K562 (cell line): ENCODE data around the gene GNPTAB. TPM values are rescaled to one million over a fixed set of nuclear protein-coding genes. Genes with fewer than 3 reads are reported as not detected.

Experiments used
- ATAC-seq: fragments of 200-7000 bp; cut with Tn5 transposase; 3 replicates; pipeline ENCODE4 v1.9.1; 2020; ENCODE audit warnings: moderate library complexity
- BruUV-seq: library from RNA; stranded (reverse); fragments of 400-500 nt; replicated peaks from 2 replicates; lab custom pipeline; 2021; lab: Mats Ljungman, UMichigan
- CTCF ChIA-PET: fragments of 300-600 bp; formaldehyde crosslinking; extraction: SDS; loops from one replicate; lab custom pipeline; 2021; ENCODE audit warnings: low intra/inter-chr PET ratio; lab: Yijun Ruan, JAX
- POLR2A ChIA-PET: fragments of 300-600, 350-650 bp; sonication (Branson Sonifier 250); formaldehyde crosslinking; extraction: SDS; loops from one replicate; lab custom pipeline; 2021; ENCODE audit warnings: antibody characterized with exemption, inconsistent platforms; lab: Yijun Ruan, JAX
- DNase-seq, 4 experiments: peaks; one replicate each; pipeline versions ENCODE4 v3.0.0 to v3.0.0-alpha.2; 2011 to 2018; ENCODE audit warnings: low spot score in 3 of 4, mixed read lengths in 3 of 4; ENCODE audit errors: extremely low read depth in 1 of 4
- FAIRE-seq: peaks from 2 replicates; lab custom pipeline; 2011; peaks lifted over from hg19 to GRCh38; lab: Jason Lieb, UNC
- H2AFZ ChIP-seq: 2 replicates; pipeline ENCODE4 v1.6.0; 2011; ENCODE audit warnings: low read depth, low read length, control low read depth, inconsistent platforms
- H3K27ac ChIP-seq: fragments of 200-600 bp; 3 replicates; pipeline ENCODE4 v1.8.0; 2011; ENCODE audit warnings: low read depth, mild to moderate bottlenecking, control low read depth, inconsistent platforms, low read length, moderate library complexity, mixed read lengths; ENCODE audit errors: extremely low read depth
- H3K27me3 ChIP-seq, 2 experiments: fragments of 300-600 bp in 1 of 2; 2 replicates in 1 of 2; 3 replicates in 1 of 2; pipeline versions ENCODE4 v1.6.0 to v1.8.0; 2011; ENCODE audit warnings: inconsistent platforms in 2 of 2, low read length in 2 of 2, mild to moderate bottlenecking in 1 of 2, mixed read lengths in 1 of 2, moderate library complexity in 1 of 2; ENCODE audit not compliant: control insufficient read depth in 2 of 2, insufficient read depth in 2 of 2
- H3K36me3 ChIP-seq: fragments of 300-600 bp; 3 replicates; pipeline ENCODE4 v1.8.0; 2011; ENCODE audit warnings: mild to moderate bottlenecking, low read length, inconsistent platforms; ENCODE audit not compliant: control insufficient read depth, insufficient read depth
- H3K4me1 ChIP-seq, 2 experiments: fragments of 200-600 bp in 1 of 2; replicated peaks in 1 of 2; 2 replicates in 1 of 2; 3 replicates in 1 of 2; pipeline versions ENCODE4 v1.5.1 to v1.8.0; 2011; ENCODE audit warnings: inconsistent platforms in 2 of 2, low read length in 2 of 2, mild to moderate bottlenecking in 1 of 2, mixed read lengths in 1 of 2, moderate library complexity in 1 of 2; ENCODE audit not compliant: control insufficient read depth in 2 of 2, insufficient read depth in 2 of 2
- H3K4me2 ChIP-seq: 2 replicates; pipeline ENCODE4 v1.6.1; 2011; ENCODE audit warnings: low read length, control low read depth, inconsistent platforms, mixed read lengths; ENCODE audit not compliant: insufficient read depth
- H3K4me3 ChIP-seq: fragments of 200-600 bp; sonication (generic), shearing (Covaris generic); 2 replicates; pipeline ENCODE4 v1.5.1; 2016; ENCODE audit warnings: control low read depth, inconsistent platforms
- H3K79me2 ChIP-seq: fragments of 200-600 bp; 3 replicates; pipeline ENCODE4 v1.8.0; 2011; ENCODE audit warnings: low read length, inconsistent platforms; ENCODE audit not compliant: control insufficient read depth, insufficient read depth
- H3K9ac ChIP-seq, 2 experiments: 2 replicates each; pipeline versions ENCODE4 v1.6.0 to v1.6.1; 2011; ENCODE audit warnings: low read depth in 2 of 2, low read length in 2 of 2, control low read depth in 1 of 2, inconsistent platforms in 1 of 2, mild to moderate bottlenecking in 1 of 2, mixed read lengths in 1 of 2; ENCODE audit not compliant: insufficient read depth in 1 of 2
- H3K9me1 ChIP-seq: one replicate; pipeline ENCODE4 v1.6.0; 2011; ENCODE audit warnings: inconsistent platforms, mild to moderate bottlenecking, low read length, moderate library complexity; ENCODE audit not compliant: control insufficient read depth, insufficient read depth
- H3K9me3 ChIP-seq: replicated peaks from 2 replicates; pipeline ENCODE4 v1.5.1; 2011; ENCODE audit warnings: low read depth, low read length, inconsistent platforms; ENCODE audit not compliant: control insufficient read depth, insufficient read depth
- H4K20me1 ChIP-seq: replicated peaks from 2 replicates; pipeline ENCODE4 v1.6.1; 2011; ENCODE audit warnings: low read length, inconsistent platforms, mixed read lengths; ENCODE audit not compliant: control insufficient read depth, insufficient read depth
- DNMT1 ChIP-seq: fragments of 450-650 bp; IDR thresholded peaks from 2 replicates; pipeline ENCODE4 v1.6.1; 2016; ENCODE audit warnings: antibody characterized with exemption, mild to moderate bottlenecking
- GABPA ChIP-seq: fragments of 200-800 bp; sonication (Bioruptor generic); conservative IDR thresholded peaks from 2 replicates; pipeline ENCODE4 v1.6.1; 2016; ENCODE audit warnings: low read depth, missing genetic modification characterization, missing compliant biosample characterization
- KLF6 ChIP-seq: fragments of 250-450 bp; sonication (Bioruptor Pico); IDR thresholded peaks from 2 replicates; pipeline ENCODE4 v1.4.0; 2020; ENCODE audit warnings: mild to moderate bottlenecking, moderate library complexity, borderline replicate concordance
- L3MBTL2 ChIP-seq: fragments of 450-650 bp; IDR thresholded peaks from 2 replicates; pipeline ENCODE4 v1.6.1; 2016; ENCODE audit warnings: mild to moderate bottlenecking, moderate library complexity
- MBD2 ChIP-seq: sonication (generic); IDR thresholded peaks from 2 replicates; pipeline ENCODE4 v1.6.1; 2016; ENCODE audit warnings: low read depth, borderline replicate concordance
- POLR2AphosphoS2 ChIP-seq: IDR thresholded peaks from 2 replicates; pipeline ENCODE4 v1.6.1; 2012; ENCODE audit warnings: low read length, improper control_type of control experiment
- POLR2G ChIP-seq: fragments of 200-400 bp; formaldehyde crosslinking; IDR thresholded peaks from 2 replicates; pipeline ENCODE4 v1.6.1; 2017; ENCODE audit warnings: low read depth, mild to moderate bottlenecking, antibody characterized with exemption, low read length, moderate library complexity
- TCF7L2 ChIP-seq: fragments of 150-350 bp; IDR thresholded peaks from 2 replicates; pipeline ENCODE4 v1.6.1; 2016; ENCODE audit warnings: low read depth, mild to moderate bottlenecking, low read length, moderate library complexity
- TEAD2 ChIP-seq: fragments of 450-650 bp; IDR thresholded peaks from 2 replicates; pipeline ENCODE4 v1.6.1; 2016; ENCODE audit warnings: missing genetic modification characterization, control low read depth, missing compliant biosample characterization
- TEAD4 ChIP-seq, 2 experiments: sonication (generic) in 1 of 2; formaldehyde crosslinking in 1 of 2; IDR thresholded peaks; 2 replicates each; pipeline versions ENCODE4 v1.6.1 to v1.8.0; 2012 to 2022; ENCODE audit warnings: borderline replicate concordance in 1 of 2, inconsistent platforms in 1 of 2, low read length in 1 of 2, mild to moderate bottlenecking in 1 of 2, missing genetic modification reagents in 1 of 2
- YY1 ChIP-seq, 3 experiments: IDR thresholded peaks; 2 replicates each; pipeline ENCODE4 v1.6.1; 2011; ENCODE audit warnings: low read length in 2 of 3, mild to moderate bottlenecking in 2 of 3, moderate library complexity in 2 of 3, borderline replicate concordance in 1 of 3, control low read depth in 1 of 3, low read depth in 1 of 3; ENCODE audit not compliant: insufficient read depth in 3 of 3, insufficient replicate concordance in 2 of 3, control insufficient read depth in 1 of 3, insufficient read length in 1 of 3; ENCODE audit errors: extremely low read depth in 1 of 3
- ZKSCAN1 ChIP-seq: fragments of 150-350 bp; IDR thresholded peaks from 2 replicates; pipeline ENCODE4 v1.6.1; 2016; ENCODE audit warnings: low read depth, low read length
- ZNF316 ChIP-seq: fragments of 450-650 bp; IDR thresholded peaks from 2 replicates; pipeline ENCODE4 v1.6.1; 2016
- ZNF589 ChIP-seq: fragments of 200-800 bp; sonication (Bioruptor generic); IDR thresholded peaks from 2 replicates; pipeline ENCODE4 v1.6.1; 2016; ENCODE audit warnings: low read depth, missing genetic modification characterization, missing compliant biosample characterization
- WGBS: fragments of 100-300 bp; shearing (Covaris generic); methylation state at CpG from one replicate; pipeline ENCODE4 v1.1.6; 2016; ENCODE audit warnings: low coverage, mixed read lengths; ENCODE audit not compliant: insufficient coverage; ENCODE audit errors: missing lambda C conversion rate; 5-methylcytosine and 5-hydroxymethylcytosine counted together
- in situ Hi-C: fragments of 300-500 bp; cut with MboI; formaldehyde crosslinking; loops from 4 replicates; pipeline ENCODE4 v1.15.0; 2018; ENCODE audit warnings: inconsistent platforms, mixed read lengths
- intact Hi-C: fragments of 100-400 bp; cut with micrococcal nuclease; formaldehyde crosslinking; loops from 2 replicates; pipeline ENCODE4 v1.14.2; 2022
- polyA plus RNA-seq, 8 experiments: library from polyadenylated mRNA; depleted of rRNA in 4 of 8; stranded (reverse) in 5 of 8; unstranded in 3 of 8; fragments of >200 nt; fragmentation: Nextera tagmentation in 2 of 8; fragmentation: Illumina TruSeq in 1 of 8; extraction: Ambion mirVana in 2 of 8; extraction: Trizol in 1 of 8; gene quantifications; 2 replicates each; pipeline versions ENCODE4 v1.2.1 to v1.2.3, GENCODE V29; 2011 to 2014; ENCODE audit warnings: inconsistent platforms in 1 of 8, missing spikeins in 1 of 8
- total RNA-seq, 7 experiments: library from RNA; depleted of rRNA in 6 of 7; stranded (reverse); fragments of >200 nt in 6 of 7; fragmentation: Illumina TruSeq in 2 of 7; extraction: Trizol in 2 of 7; gene quantifications; 2 replicates each; pipeline versions ENCODE4 v1.2.1 to v1.2.3, GENCODE V29; 2011 to 2021; ENCODE audit warnings: low replicate concordance in 1 of 7
- TF ChIP-seq, protein P1 (sequence below): sonication (generic); formaldehyde crosslinking; IDR thresholded peaks from 2 replicates; pipeline ENCODE4 v1.8.0; 2022; ENCODE audit warnings: mild to moderate bottlenecking, low read depth, missing genetic modification reagents
- TF ChIP-seq, protein P2 (sequence below), 3 experiments: fragments of 200-800 bp in 1 of 3; sonication (Bioruptor generic) in 1 of 3; sonication (generic) in 1 of 3; formaldehyde crosslinking in 1 of 3; IDR thresholded peaks; 2 replicates each; pipeline versions ENCODE4 v1.6.1 to v1.8.0; 2016 to 2022; ENCODE audit warnings: mild to moderate bottlenecking in 2 of 3, missing compliant biosample characterization in 2 of 3, missing genetic modification characterization in 2 of 3, missing genetic modification reagents in 1 of 3
- TF ChIP-seq, protein P3 (sequence below): sonication (generic); formaldehyde crosslinking; IDR thresholded peaks from 2 replicates; pipeline ENCODE4 v1.8.0; 2022; ENCODE audit warnings: missing genetic modification reagents, mild to moderate bottlenecking, moderate library complexity, borderline replicate concordance
- TF ChIP-seq, protein P4 (sequence below): fragments of 450-650 bp; IDR thresholded peaks from 2 replicates; pipeline ENCODE4 v1.6.1; 2014; ENCODE audit warnings: low read depth, mild to moderate bottlenecking, moderate library complexity, borderline replicate concordance

The GNPTAB gene
- total and polyA plus RNA-seq, 9 of the 15 experiments (the other 6 are each of a cell fraction or from before 2014, with no cell fraction given) = 5.9 to 23.2 (median 19.3) TPM

DNA sequence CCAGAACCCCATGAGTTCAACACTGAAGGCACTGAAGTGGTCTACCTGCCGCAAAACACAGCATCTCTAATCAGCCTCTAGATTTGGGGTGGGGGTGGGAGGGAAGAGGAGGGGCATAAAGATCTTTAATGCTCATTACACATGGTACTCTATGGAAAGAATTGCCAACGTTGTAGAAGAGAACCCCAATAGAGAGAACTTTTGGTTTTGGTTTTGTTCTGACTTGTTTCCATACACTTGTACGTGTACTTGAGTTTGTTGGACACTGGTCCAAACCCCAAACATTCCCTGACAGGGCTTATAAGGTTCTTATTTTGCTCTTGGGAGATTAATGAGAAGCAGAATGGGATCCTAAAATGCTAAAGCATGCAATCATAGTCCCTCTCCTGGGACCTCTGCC, 31.0 kb downstream of the GNPTAB start:
- H3K36me3 ChIP-seq = no peaks in the 10 kb centered on the region
- ChIA-PET POLR2A (no interaction called here), CTCF (no interaction called here)
- intact Hi-C loops (no loop called here), in situ Hi-C loops (no loop called here)
- H3K9me1 ChIP-seq = no peaks in the 10 kb centered on the region
- H2AFZ ChIP-seq = no peak overlapping the region
- H3K4me3 ChIP-seq = no peak overlapping the region
- no peaks in the 10 kb centered on the region for H3K9me3 ChIP-seq
- H3K4me2 ChIP-seq = no peak overlapping the region
- H3K27ac ChIP-seq = no peak overlapping the region
- no peaks in the 10 kb centered on the region; a peak in 1 of 5 replicates for H3K4me1 ChIP-seq
- BruUV-seq = no TSS peak
- FAIRE-seq (no peak), DNase-seq (no peak), ATAC-seq (no peak)
- H3K79me2 ChIP-seq = no peaks in the 10 kb centered on the region
- WGBS = 65% methylated on average over 3 of the region's 3 CpGs
- H4K20me1 ChIP-seq = no peaks in the 10 kb centered on the region
- no peak overlapping the region for H3K9ac ChIP-seq
- TF ChIP-seq MBD2 = no peak
- TF ChIP-seq KLF6 (CRISPR knock-in tag) = no peak
- no peak for TF ChIP-seq ZNF589
- TF ChIP-seq, protein P1, sequence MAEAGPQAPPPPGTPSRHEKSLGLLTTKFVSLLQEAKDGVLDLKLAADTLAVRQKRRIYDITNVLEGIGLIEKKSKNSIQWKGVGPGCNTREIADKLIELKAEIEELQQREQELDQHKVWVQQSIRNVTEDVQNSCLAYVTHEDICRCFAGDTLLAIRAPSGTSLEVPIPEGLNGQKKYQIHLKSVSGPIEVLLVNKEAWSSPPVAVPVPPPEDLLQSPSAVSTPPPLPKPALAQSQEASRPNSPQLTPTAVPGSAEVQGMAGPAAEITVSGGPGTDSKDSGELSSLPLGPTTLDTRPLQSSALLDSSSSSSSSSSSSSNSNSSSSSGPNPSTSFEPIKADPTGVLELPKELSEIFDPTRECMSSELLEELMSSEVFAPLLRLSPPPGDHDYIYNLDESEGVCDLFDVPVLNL (CRISPR knock-in tag) = no peak
- no peak for TF ChIP-seq POLR2G
- no peak for TF ChIP-seq L3MBTL2
- no peak for TF ChIP-seq ZNF316
- no peak for TF ChIP-seq YY1 (IDR thresholded peaks at IDR 0.05; ENCODE audit: borderline replicate concordance in 1 of 3, control insufficient read depth in 1 of 3, extremely low read depth in 1 of 3, insufficient read depth in 3 of 3, insufficient read length in 1 of 3, insufficient replicate concordance in 2 of 3, low read depth in 1 of 3, low read length in 2 of 3)
- TF ChIP-seq GABPA (tag) = no peak
- TF ChIP-seq TEAD2 = no peak
- no peak for TF ChIP-seq TCF7L2
- no peak for TF ChIP-seq TEAD4 (IDR thresholded peaks at IDR 0.05; ENCODE audit: low read length)
- TF ChIP-seq TEAD4 (CRISPR knock-in tag; IDR thresholded peaks at IDR 0.05; ENCODE audit: borderline replicate concordance) = no peak
- TF ChIP-seq, protein P2, sequence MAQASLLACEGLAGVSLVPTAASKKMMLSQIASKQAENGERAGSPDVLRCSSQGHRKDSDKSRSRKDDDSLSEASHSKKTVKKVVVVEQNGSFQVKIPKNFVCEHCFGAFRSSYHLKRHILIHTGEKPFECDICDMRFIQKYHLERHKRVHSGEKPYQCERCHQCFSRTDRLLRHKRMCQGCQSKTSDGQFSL (CRISPR knock-in tag; IDR thresholded peaks at IDR 0.05) = no peak
- TF ChIP-seq, protein P2 (tag; IDR thresholded peaks at IDR 0.05) = no peak
- no peak for TF ChIP-seq ZKSCAN1
- no peak for TF ChIP-seq DNMT1
- TF ChIP-seq, protein P3, sequence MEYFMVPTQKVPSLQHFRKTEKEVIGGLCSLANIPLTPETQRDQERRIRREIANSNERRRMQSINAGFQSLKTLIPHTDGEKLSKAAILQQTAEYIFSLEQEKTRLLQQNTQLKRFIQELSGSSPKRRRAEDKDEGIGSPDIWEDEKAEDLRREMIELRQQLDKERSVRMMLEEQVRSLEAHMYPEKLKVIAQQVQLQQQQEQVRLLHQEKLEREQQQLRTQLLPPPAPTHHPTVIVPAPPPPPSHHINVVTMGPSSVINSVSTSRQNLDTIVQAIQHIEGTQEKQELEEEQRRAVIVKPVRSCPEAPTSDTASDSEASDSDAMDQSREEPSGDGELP (CRISPR knock-in tag) = no peak
- TF ChIP-seq POLR2AphosphoS2 = no peak
- TF ChIP-seq, protein P4, sequence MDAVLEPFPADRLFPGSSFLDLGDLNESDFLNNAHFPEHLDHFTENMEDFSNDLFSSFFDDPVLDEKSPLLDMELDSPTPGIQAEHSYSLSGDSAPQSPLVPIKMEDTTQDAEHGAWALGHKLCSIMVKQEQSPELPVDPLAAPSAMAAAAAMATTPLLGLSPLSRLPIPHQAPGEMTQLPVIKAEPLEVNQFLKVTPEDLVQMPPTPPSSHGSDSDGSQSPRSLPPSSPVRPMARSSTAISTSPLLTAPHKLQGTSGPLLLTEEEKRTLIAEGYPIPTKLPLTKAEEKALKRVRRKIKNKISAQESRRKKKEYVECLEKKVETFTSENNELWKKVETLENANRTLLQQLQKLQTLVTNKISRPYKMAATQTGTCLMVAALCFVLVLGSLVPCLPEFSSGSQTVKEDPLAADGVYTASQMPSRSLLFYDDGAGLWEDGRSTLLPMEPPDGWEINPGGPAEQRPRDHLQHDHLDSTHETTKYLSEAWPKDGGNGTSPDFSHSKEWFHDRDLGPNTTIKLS = no peak
- TF ChIP-seq, all 486 proteins: peak for 0
- no peaks in the 10 kb centered on the region for H3K27me3 ChIP-seq
